Endodermal cell (in vitro differentiated cells): Measurements from ENCODE around the gene STARD4. TPM values are rescaled to one million over a fixed set of nuclear protein-coding genes. Genes with fewer than 3 reads are reported as not detected.
A peak's percentile ranks its signal among the peaks of the same experiment; 100 is the strongest.

Experiments used
- DNase-seq: peaks from one replicate; pipeline ENCODE4 v3.0.0-alpha.2; 2017
- H3K27ac ChIP-seq: 2 replicates; pipeline ENCODE4 v1.5.1; 2013; ENCODE audit warnings: mild to moderate bottlenecking, low read depth, low read length, moderate library complexity
- H3K27me3 ChIP-seq: 2 replicates; pipeline ENCODE4 v1.6.1; 2013; ENCODE audit warnings: mild to moderate bottlenecking, low read length, moderate library complexity; ENCODE audit not compliant: insufficient read depth, control insufficient read depth, poor library complexity, severe bottlenecking
- H3K36me3 ChIP-seq: 2 replicates; pipeline ENCODE4 v1.7.0; 2013; ENCODE audit warnings: mild to moderate bottlenecking, low read length, moderate library complexity; ENCODE audit not compliant: control insufficient read depth, insufficient read depth
- H3K4me1 ChIP-seq: one replicate; pipeline ENCODE4 v1.7.0; 2013; ENCODE audit warnings: low read length; ENCODE audit not compliant: control insufficient read depth, insufficient read depth
- H3K4me3 ChIP-seq: 2 replicates; pipeline ENCODE4 v1.5.1; 2013; ENCODE audit warnings: mild to moderate bottlenecking, low read length, moderate library complexity
- H3K9ac ChIP-seq: 2 replicates; pipeline ENCODE4 v1.6.1; 2013; ENCODE audit warnings: mild to moderate bottlenecking, low read length, moderate library complexity; ENCODE audit not compliant: poor library complexity, severe bottlenecking; ENCODE audit errors: extremely low read depth
- H3K9me3 ChIP-seq: 2 replicates; pipeline ENCODE4 v1.6.1; 2013; ENCODE audit warnings: mild to moderate bottlenecking, low read length, moderate library complexity; ENCODE audit not compliant: control insufficient read depth
- H3K27ac Mint-ChIP-seq: 2 replicates; pipeline ENCODE4 v1.8.0; 2020; ENCODE audit warnings: mixed read lengths
- H3K27me3 Mint-ChIP-seq: 2 replicates; pipeline ENCODE4 v1.8.0; 2021; ENCODE audit warnings: mild to moderate bottlenecking, mixed read lengths; ENCODE audit not compliant: insufficient read depth
- H3K36me3 Mint-ChIP-seq: 2 replicates; pipeline ENCODE4 v1.8.0; 2020; ENCODE audit warnings: low read depth, mixed read lengths
- H3K4me1 Mint-ChIP-seq: 2 replicates; pipeline ENCODE4 v1.8.0; 2020; ENCODE audit warnings: mixed read lengths
- H3K4me3 Mint-ChIP-seq: 2 replicates; pipeline ENCODE4 v1.8.0; 2020; ENCODE audit warnings: mild to moderate bottlenecking, moderate library complexity, mixed read lengths
- H3K9me3 Mint-ChIP-seq: 2 replicates; pipeline ENCODE4 v1.8.0; 2020; ENCODE audit warnings: mild to moderate bottlenecking, mixed read lengths
- WGBS, 2 experiments: methylation state at CpG; one replicate each; pipeline versions ENCODE4 v1.1.5 to v1.1.7; 2013; ENCODE audit warnings: missing lambda C conversion rate in 2 of 2, mixed read lengths in 1 of 2; ENCODE audit not compliant: insufficient coverage in 1 of 2, insufficient read length in 1 of 2; 5-methylcytosine and 5-hydroxymethylcytosine counted together
- total RNA-seq, 2 donors: library from RNA; stranded (reverse); fragmentation: NEBNext Ultra II Directional in 1 of 2; extraction: Animal tissue kit (Norgen Biotek cat#: 25700) in 1 of 2; gene quantifications; 2 replicates in 1 of 2; 3 replicates in 1 of 2; pipeline ENCODE4 v1.2.1, GENCODE V29; 2021
- TF ChIP-seq, protein P1 (sequence below): fragments of 200-600 bp; sonication (generic); conservative IDR thresholded peaks from 2 replicates; pipeline ENCODE4 v1.5.0; 2021; ENCODE audit warnings: antibody characterized with exemption, mild to moderate bottlenecking

The STARD4 gene
- total RNA-seq, 2 donors from 2014 or later: 29.5 to 40.7 TPM

DNA sequence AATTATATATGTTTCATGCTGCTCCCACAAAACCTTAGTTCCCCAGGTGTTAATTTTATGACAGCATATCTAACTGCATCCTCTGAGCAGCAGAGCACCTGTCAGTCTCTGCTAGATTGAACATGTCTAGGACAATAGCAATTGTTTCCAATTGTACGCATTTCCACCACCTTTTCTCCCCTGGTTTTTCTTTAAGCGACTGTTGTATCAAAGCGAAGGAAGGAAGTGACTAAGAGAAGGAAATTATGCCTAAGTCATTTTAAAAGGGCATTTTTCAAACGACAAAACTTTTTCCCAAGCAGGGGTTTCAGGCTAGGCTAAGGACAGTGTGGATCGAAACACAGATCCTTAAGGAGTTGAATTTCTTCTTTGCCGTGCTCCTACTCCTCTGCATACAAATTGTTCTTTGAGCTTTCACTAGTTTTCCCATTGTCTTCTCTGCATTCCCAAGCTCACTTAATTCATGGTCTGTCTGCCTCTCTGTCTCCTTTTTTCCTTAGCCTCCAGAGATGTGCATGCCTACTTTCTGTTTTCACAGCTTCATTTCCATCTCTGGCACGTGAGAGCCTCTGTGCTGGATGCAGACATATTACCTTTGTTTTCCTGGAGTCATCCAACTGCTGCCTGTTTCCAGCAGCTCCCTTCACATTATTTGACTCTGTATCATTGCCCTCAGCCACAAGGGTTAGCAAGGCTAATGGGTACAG lies 39.4 kb upstream of the STARD4 start:
- peak; percentile 50 for DNase-seq
- no peak overlapping the region for H3K27ac Mint-ChIP-seq
- Histone ChIP-seq H3K36me3 (no peaks in the 10 kb centered on the region), H3K4me1 (peaks cover 15% of the 10 kb centered on the region), H3K27me3 (no peaks in the 10 kb centered on the region), H3K9ac (no peak overlapping the region), H3K4me3 (no peak overlapping the region), H3K27ac (no peak overlapping the region), H3K9me3 (no peaks in the 10 kb centered on the region)
- peaks cover 37% of the 10 kb centered on the region for H3K4me1 Mint-ChIP-seq
- H3K27me3 Mint-ChIP-seq: no peaks in the 10 kb centered on the region
- peaks cover 8% of the 10 kb centered on the region for H3K9me3 Mint-ChIP-seq
- TF ChIP-seq, protein P1, sequence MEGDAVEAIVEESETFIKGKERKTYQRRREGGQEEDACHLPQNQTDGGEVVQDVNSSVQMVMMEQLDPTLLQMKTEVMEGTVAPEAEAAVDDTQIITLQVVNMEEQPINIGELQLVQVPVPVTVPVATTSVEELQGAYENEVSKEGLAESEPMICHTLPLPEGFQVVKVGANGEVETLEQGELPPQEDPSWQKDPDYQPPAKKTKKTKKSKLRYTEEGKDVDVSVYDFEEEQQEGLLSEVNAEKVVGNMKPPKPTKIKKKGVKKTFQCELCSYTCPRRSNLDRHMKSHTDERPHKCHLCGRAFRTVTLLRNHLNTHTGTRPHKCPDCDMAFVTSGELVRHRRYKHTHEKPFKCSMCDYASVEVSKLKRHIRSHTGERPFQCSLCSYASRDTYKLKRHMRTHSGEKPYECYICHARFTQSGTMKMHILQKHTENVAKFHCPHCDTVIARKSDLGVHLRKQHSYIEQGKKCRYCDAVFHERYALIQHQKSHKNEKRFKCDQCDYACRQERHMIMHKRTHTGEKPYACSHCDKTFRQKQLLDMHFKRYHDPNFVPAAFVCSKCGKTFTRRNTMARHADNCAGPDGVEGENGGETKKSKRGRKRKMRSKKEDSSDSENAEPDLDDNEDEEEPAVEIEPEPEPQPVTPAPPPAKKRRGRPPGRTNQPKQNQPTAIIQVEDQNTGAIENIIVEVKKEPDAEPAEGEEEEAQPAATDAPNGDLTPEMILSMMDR: no peak
- H3K4me3 Mint-ChIP-seq: no peak overlapping the region
- WGBS, 2 experiments: 34 to 59% methylated on average over 4 to 7 of the region's 7 CpGs
- no peaks in the 10 kb centered on the region for H3K36me3 Mint-ChIP-seq

DNA sequence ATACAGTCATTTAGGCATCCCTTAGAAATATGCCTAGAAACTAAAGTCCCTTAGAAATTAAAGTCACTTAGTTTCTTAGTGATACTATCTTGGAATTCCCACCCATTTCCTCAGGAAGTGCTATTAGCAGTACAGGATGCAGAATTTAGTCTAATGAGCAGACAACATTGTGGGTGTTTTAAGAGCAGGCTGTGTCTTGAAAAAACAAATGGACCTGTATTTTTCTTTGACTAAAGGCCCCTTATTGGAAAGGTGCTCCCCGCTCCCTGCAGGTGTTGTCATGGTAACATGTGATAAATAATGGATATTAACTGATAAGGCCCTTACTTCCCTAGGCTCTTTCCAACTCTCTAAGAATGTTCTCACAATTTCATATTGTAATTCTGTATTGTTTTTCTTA lies 38.8 kb upstream of the STARD4 start:
- Mint-ChIP-seq H3K27ac (no peak overlapping the region), H3K4me3 (no peak overlapping the region), H3K36me3 (no peaks in the 10 kb centered on the region), H3K4me1 (peaks cover 37% of the 10 kb centered on the region), H3K9me3 (peaks cover 8% of the 10 kb centered on the region), H3K27me3 (no peaks in the 10 kb centered on the region)
- TF ChIP-seq, protein P1: no peak
- Histone ChIP-seq H3K36me3 (no peaks in the 10 kb centered on the region), H3K9me3 (no peaks in the 10 kb centered on the region), H3K27me3 (no peaks in the 10 kb centered on the region), H3K4me3 (no peak overlapping the region), H3K9ac (no peak overlapping the region), H3K27ac (no peak overlapping the region), H3K4me1 (peaks cover 15% of the 10 kb centered on the region)
- WGBS, 2 experiments: 100% methylated on average over 1 of the region's 1 CpG; no CpG with 5 or more reads in 1 of the 2 experiments
- no peak for DNase-seq

DNA sequence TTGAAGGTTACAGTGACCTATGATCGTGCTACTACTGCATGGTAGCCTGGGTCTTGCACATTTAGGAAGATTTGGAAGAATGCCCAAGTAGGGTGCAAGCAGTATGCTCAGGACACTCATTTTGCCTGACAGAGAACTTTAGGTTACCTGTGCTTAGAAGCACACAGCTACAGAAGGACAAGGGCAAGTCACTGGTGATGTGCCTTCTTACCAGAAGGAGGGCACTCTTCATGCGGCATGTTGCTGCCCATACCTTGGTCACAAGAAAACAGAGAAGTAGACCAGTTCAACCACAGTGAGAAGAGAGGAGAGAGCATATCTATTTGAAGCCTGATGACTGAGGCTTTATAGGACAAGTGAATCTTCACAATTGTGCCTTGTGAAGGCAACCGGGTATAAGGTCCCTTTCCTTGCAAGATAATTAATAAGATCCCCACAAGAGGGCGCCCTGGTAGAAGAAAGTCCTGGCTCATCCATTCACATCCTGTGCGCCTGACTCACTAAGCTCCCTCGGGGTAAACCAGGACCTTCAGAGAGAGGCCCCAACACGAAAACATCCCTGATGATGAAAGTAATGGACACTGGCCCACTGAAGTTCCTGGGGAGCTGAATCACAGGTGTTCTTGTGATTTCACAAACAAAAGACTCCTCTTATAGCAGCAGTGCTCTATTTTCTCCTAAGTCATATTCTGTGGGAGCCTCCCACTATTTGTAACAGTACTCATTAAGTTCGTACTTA lies 38.1 kb upstream of the STARD4 start:
- H3K4me3 ChIP-seq: no peak overlapping the region
- no peaks in the 10 kb centered on the region for H3K36me3 ChIP-seq
- H3K9ac ChIP-seq: no peak overlapping the region
- Mint-ChIP-seq H3K4me3 (no peak overlapping the region), H3K36me3 (no peaks in the 10 kb centered on the region), H3K9me3 (peaks cover 8% of the 10 kb centered on the region), H3K27me3 (no peaks in the 10 kb centered on the region), H3K27ac (no peak overlapping the region), H3K4me1 (peaks cover 37% of the 10 kb centered on the region)
- DNase-seq: peak; percentile 93
- peaks cover 15% of the 10 kb centered on the region for H3K4me1 ChIP-seq
- H3K9me3 ChIP-seq: peaks cover 7% of the 10 kb centered on the region
- H3K27ac ChIP-seq: no peak overlapping the region
- TF ChIP-seq, protein P1: peak; percentile 85
- no peaks in the 10 kb centered on the region for H3K27me3 ChIP-seq
- WGBS, 2 experiments: 35 to 39% methylated on average over 5 to 8 of the region's 8 CpGs
